ENCODE measurements around the gene PDE4C.

Gene PDE4C

GRCh38 chr19:18183529-18183928 lies 42.7 kb downstream of the PDE4C start:
- H3K4me3 ChIP-seq (replicated peaks; ENCODE audit: low read depth, low read length) = no peak overlapping the region
- no peak for TF ChIP-seq CTCF (IDR thresholded peaks at IDR 0.05; ENCODE audit: low read length, missing control alignments)
- no peak for DNase-seq (ENCODE audit: low read depth)

- H3K4me3 ChIP-seq (replicated peaks; ENCODE audit: low read depth, low read length) = no peak overlapping the region
- no peak for DNase-seq (ENCODE audit: low read depth)
- TF ChIP-seq CTCF (IDR thresholded peaks at IDR 0.05; ENCODE audit: low read length, missing control alignments) = no peak
These were observed 46.3 kb downstream of the PDE4C start for GRCh38 chr19:18179957-18180356.

GRCh38 chr19:18176367-18177310 lies 49.6 kb downstream of the PDE4C start:
- no peak for TF ChIP-seq CTCF (IDR thresholded peaks at IDR 0.05; ENCODE audit: low read length, missing control alignments)
- no peak for DNase-seq (ENCODE audit: low read depth)
- no peak overlapping the region for H3K4me3 ChIP-seq (replicated peaks; ENCODE audit: low read depth, low read length)

GRCh38 chr19:18174983-18175382 lies 51.3 kb downstream of the PDE4C start:
- TF ChIP-seq CTCF (IDR thresholded peaks at IDR 0.05; ENCODE audit: low read length, missing control alignments) = no peak
- DNase-seq (ENCODE audit: low read depth) = no peak
- no peak overlapping the region for H3K4me3 ChIP-seq (replicated peaks; ENCODE audit: low read depth, low read length)
